HepG2 (cell line): ENCODE measurements around the gene FAM210A. TPM values are rescaled to one million over a fixed set of nuclear protein-coding genes. Genes with fewer than 3 reads are reported as not detected.

Source experiments
- HNRNPL ChIP-seq: fragments of 200-400 bp; formaldehyde crosslinking; IDR thresholded peaks from 2 replicates; pipeline ENCODE4 v1.6.1; 2017; ENCODE audit warnings: mild to moderate bottlenecking, low read depth, low read length
- HOXA3 ChIP-seq: sonication (generic); formaldehyde crosslinking; IDR thresholded peaks from 2 replicates; pipeline ENCODE4 v1.5.0; 2020; ENCODE audit warnings: missing genetic modification reagents
- ISL2 ChIP-seq: sonication (generic); formaldehyde crosslinking; IDR thresholded peaks from 2 replicates; pipeline ENCODE4 v1.5.0; 2020; ENCODE audit warnings: missing genetic modification reagents
- NR2F2 ChIP-seq: IDR thresholded peaks from 2 replicates; pipeline ENCODE4 v1.6.1; 2012; ENCODE audit warnings: low read depth, inconsistent platforms, borderline replicate concordance
- PRDM15 ChIP-seq: sonication (generic); formaldehyde crosslinking; IDR thresholded peaks from 2 replicates; pipeline ENCODE4 v1.4.0; 2020; ENCODE audit warnings: missing genetic modification reagents
- RBAK ChIP-seq: sonication (generic); formaldehyde crosslinking; IDR thresholded peaks from 2 replicates; pipeline ENCODE4 v1.5.1; 2020; ENCODE audit warnings: mild to moderate bottlenecking, missing genetic modification reagents
- REXO4 ChIP-seq: sonication (generic); formaldehyde crosslinking; IDR thresholded peaks from 2 replicates; pipeline ENCODE4 v1.8.0; 2022; ENCODE audit warnings: missing genetic modification reagents, mild to moderate bottlenecking, borderline replicate concordance
- RFX1 ChIP-seq: fragments of 450-650 bp; IDR thresholded peaks from 2 replicates; pipeline ENCODE4 v1.6.1; 2017
- SRSF9 ChIP-seq: fragments of 200-400 bp; formaldehyde crosslinking; IDR thresholded peaks from 2 replicates; pipeline ENCODE4 v1.6.1; 2018; ENCODE audit warnings: borderline replicate concordance, mild to moderate bottlenecking, low read depth, low read length; ENCODE audit not compliant: insufficient read depth, poor library complexity, severe bottlenecking
- SRY ChIP-seq: sonication (generic); formaldehyde crosslinking; IDR thresholded peaks from 2 replicates; pipeline ENCODE4 v1.8.0; 2022; ENCODE audit warnings: mild to moderate bottlenecking, missing genetic modification reagents
- TBP ChIP-seq: sonication (generic); formaldehyde crosslinking; IDR thresholded peaks from 2 replicates; pipeline ENCODE4 v1.5.0; 2020; ENCODE audit warnings: missing genetic modification reagents
- XBP1 ChIP-seq: sonication (generic); formaldehyde crosslinking; IDR thresholded peaks from 2 replicates; pipeline ENCODE4 v1.5.0; 2020; ENCODE audit warnings: missing genetic modification reagents
- ZNF12 ChIP-seq: sonication (generic); formaldehyde crosslinking; IDR thresholded peaks from 2 replicates; pipeline ENCODE4 v1.5.0; 2020; ENCODE audit warnings: missing genetic modification reagents
- ZNF34 ChIP-seq: sonication (generic); formaldehyde crosslinking; IDR thresholded peaks from 2 replicates; pipeline ENCODE4 v1.4.0; 2020; ENCODE audit warnings: mild to moderate bottlenecking, missing genetic modification reagents, borderline replicate concordance
- ZNF430 ChIP-seq: sonication (generic); formaldehyde crosslinking; IDR thresholded peaks from 2 replicates; pipeline ENCODE4 v1.9.0; 2021; ENCODE audit warnings: mild to moderate bottlenecking, missing genetic modification reagents
- ZNF576 ChIP-seq: sonication (generic); formaldehyde crosslinking; IDR thresholded peaks from 2 replicates; pipeline ENCODE4 v1.4.0; 2020; ENCODE audit warnings: mild to moderate bottlenecking, missing genetic modification reagents
- polyA plus RNA-seq, 8 experiments: library from polyadenylated mRNA; depleted of rRNA in 3 of 8; stranded (reverse) in 7 of 8; unstranded in 1 of 8; fragments of >200 nt; fragmentation: Illumina TruSeq in 4 of 8; extraction: Trizol in 4 of 8; gene quantifications; 2 replicates each; pipeline versions ENCODE4 v1.2.1 to v1.2.3, GENCODE V29; 2011 to 2016; ENCODE audit warnings: low read depth in 4 of 8, missing spikeins in 1 of 8, mixed read lengths in 1 of 8; ENCODE audit not compliant: insufficient read depth in 1 of 8
- total RNA-seq, 5 experiments: library from RNA; depleted of rRNA; stranded (reverse); fragments of >200 nt; fragmentation: Illumina TruSeq; extraction: Trizol; gene quantifications; 2 replicates each; pipeline ENCODE4 v1.2.3, GENCODE V29; 2016; ENCODE audit warnings: low read depth in 1 of 5
- TF ChIP-seq, protein P1 (sequence below): sonication (generic); formaldehyde crosslinking; IDR thresholded peaks from 2 replicates; pipeline ENCODE4 v1.4.0; 2020; ENCODE audit warnings: missing genetic modification reagents, borderline replicate concordance
- TF ChIP-seq, protein P2 (sequence below): sonication (generic); formaldehyde crosslinking; IDR thresholded peaks from 2 replicates; pipeline ENCODE4 v1.9.0; 2021; ENCODE audit warnings: missing genetic modification reagents, borderline replicate concordance

The FAM210A gene
- total and polyA plus RNA-seq, 2 of the 13 experiments (the other 11 are each of a cell fraction or from before 2014, with no cell fraction given), result 33.2 to 37.5 TPM

- TF ChIP-seq ZNF430 (CRISPR knock-in tag) (no peak), TBP (no peak), NR2F2 (no peak), RFX1 (no peak), ISL2 (CRISPR knock-in tag) (peak; percentile 50; the same call in 1 of the 2 replicates), SRY (CRISPR knock-in tag) (peak; percentile 95), ZNF12 (CRISPR knock-in tag) (peak; percentile 58; the same call in 1 of the 2 replicates), SRSF9 (no peak), HNRNPL (peak; percentile 47; the same call in 1 of the 2 replicates), PRDM15 (CRISPR knock-in tag) (peak; percentile 55; the same call in 1 of the 2 replicates), XBP1 (no peak), ZNF576 (CRISPR knock-in tag) (no peak; the same call in 1 of the 2 replicates), ZNF34 (peak; percentile 84), RBAK (CRISPR knock-in tag) (no peak), HOXA3 (peak; percentile 99), REXO4 (CRISPR knock-in tag) (peak; percentile 18; the same call in 1 of the 2 replicates)
- TF ChIP-seq, protein P1, sequence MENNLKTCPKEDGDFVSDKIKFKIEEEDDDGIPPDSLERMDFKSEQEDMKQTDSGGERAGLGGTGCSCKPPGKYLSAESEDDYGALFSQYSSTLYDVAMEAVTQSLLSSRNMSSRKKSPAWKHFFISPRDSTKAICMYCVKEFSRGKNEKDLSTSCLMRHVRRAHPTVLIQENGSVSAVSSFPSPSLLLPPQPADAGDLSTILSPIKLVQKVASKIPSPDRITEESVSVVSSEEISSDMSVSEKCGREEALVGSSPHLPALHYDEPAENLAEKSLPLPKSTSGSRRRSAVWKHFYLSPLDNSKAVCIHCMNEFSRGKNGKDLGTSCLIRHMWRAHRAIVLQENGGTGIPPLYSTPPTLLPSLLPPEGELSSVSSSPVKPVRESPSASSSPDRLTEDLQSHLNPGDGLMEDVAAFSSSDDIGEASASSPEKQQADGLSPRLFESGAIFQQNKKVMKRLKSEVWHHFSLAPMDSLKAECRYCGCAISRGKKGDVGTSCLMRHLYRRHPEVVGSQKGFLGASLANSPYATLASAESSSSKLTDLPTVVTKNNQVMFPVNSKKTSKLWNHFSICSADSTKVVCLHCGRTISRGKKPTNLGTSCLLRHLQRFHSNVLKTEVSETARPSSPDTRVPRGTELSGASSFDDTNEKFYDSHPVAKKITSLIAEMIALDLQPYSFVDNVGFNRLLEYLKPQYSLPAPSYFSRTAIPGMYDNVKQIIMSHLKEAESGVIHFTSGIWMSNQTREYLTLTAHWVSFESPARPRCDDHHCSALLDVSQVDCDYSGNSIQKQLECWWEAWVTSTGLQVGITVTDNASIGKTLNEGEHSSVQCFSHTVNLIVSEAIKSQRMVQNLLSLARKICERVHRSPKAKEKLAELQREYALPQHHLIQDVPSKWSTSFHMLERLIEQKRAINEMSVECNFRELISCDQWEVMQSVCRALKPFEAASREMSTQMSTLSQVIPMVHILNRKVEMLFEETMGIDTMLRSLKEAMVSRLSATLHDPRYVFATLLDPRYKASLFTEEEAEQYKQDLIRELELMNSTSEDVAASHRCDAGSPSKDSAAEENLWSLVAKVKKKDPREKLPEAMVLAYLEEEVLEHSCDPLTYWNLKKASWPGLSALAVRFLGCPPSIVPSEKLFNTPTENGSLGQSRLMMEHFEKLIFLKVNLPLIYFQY, result peak; percentile 67; the same call in 1 of the 2 replicates
- TF ChIP-seq, protein P2, sequence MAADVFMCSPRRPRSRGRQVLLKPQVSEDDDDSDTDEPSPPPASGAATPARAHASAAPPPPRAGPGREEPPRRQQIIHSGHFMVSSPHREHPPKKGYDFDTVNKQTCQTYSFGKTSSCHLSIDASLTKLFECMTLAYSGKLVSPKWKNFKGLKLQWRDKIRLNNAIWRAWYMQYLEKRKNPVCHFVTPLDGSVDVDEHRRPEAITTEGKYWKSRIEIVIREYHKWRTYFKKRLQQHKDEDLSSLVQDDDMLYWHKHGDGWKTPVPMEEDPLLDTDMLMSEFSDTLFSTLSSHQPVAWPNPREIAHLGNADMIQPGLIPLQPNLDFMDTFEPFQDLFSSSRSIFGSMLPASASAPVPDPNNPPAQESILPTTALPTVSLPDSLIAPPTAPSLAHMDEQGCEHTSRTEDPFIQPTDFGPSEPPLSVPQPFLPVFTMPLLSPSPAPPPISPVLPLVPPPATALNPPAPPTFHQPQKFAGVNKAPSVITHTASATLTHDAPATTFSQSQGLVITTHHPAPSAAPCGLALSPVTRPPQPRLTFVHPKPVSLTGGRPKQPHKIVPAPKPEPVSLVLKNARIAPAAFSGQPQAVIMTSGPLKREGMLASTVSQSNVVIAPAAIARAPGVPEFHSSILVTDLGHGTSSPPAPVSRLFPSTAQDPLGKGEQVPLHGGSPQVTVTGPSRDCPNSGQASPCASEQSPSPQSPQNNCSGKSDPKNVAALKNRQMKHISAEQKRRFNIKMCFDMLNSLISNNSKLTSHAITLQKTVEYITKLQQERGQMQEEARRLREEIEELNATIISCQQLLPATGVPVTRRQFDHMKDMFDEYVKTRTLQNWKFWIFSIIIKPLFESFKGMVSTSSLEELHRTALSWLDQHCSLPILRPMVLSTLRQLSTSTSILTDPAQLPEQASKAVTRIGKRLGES (CRISPR knock-in tag), result peak; percentile 68; the same call in 1 of the 2 replicates
Measured at GRCh38 chr18:13726232-13726971, at the start of gene FAM210A, which contains the start of gene RNMT (continued).
